ENCODE measurements around the gene LRP2BP. TPM values are rescaled to one million over a fixed set of nuclear protein-coding genes. Genes with fewer than 3 reads are reported as not detected.

The LRP2BP gene
- total and polyA plus RNA-seq, 2 experiments from 2014 or later: 0.28 to 1.7 TPM

GRCh38 chr4:185424905-185425646 is 29.4 kb upstream of the LRP2BP start:
- Histone ChIP-seq H3K4me2 (peak overlapping the region; percentile 99), H3K9me2 (ENCODE audit: insufficient read depth) (no peaks in the 10 kb centered on the region), H3K4me1 (ENCODE audit: insufficient read depth) (peaks cover 5% of the 10 kb centered on the region; the same call in 1 of the 2 replicates), H4K20me1 (replicated peaks; ENCODE audit: insufficient read depth) (no peaks in the 10 kb centered on the region), H3K79me2 (replicated peaks; ENCODE audit: insufficient read depth) (peaks cover 13% of the 10 kb centered on the region), H3F3A (replicated peaks; ENCODE audit: low read depth) (no peaks in the 10 kb centered on the region), H3K27ac (ENCODE audit: low read depth) (no peak overlapping the region), H2AFZ (peak overlapping the region; percentile 93), H3K4me3 (peak overlapping the region; percentile 96), H3K27me3 (ENCODE audit: insufficient read depth) (no peaks in the 10 kb centered on the region), H3K36me3 (ENCODE audit: insufficient read depth) (no peaks in the 10 kb centered on the region)
- TF ChIP-seq ZNF331 (CRISPR knock-in tag; IDR thresholded peaks at IDR 0.05; ENCODE audit: low read depth) (no peak), ZNF462 (CRISPR knock-in tag; IDR thresholded peaks at IDR 0.05) (no peak), EZH2phosphoT487 (IDR thresholded peaks at IDR 0.05; ENCODE audit: unreplicated experiment) (no peak), REST (IDR thresholded peaks at IDR 0.05; ENCODE audit: unreplicated experiment) (no peak), STAT1 (IDR thresholded peaks at IDR 0.05; ENCODE audit: unreplicated experiment) (no peak), EZH2 (IDR thresholded peaks at IDR 0.05; ENCODE audit: low read depth, unreplicated experiment) (no peak), JUNB (IDR thresholded peaks at IDR 0.05; ENCODE audit: unreplicated experiment) (no peak), NANOG (IDR thresholded peaks at IDR 0.05; ENCODE audit: borderline replicate concordance) (no peak)
- DNase-seq (ENCODE audit: low spot score): no peak
- H3K27ac Mint-ChIP-seq: peak overlapping the region; percentile 100
- peak; percentile 24 for ATAC-seq
- H3K27me3 Mint-ChIP-seq (ENCODE audit: insufficient read depth, low read depth, poor library complexity): peaks cover 6% of the 10 kb centered on the region
- H3K36me3 Mint-ChIP-seq (ENCODE audit: low read depth): no peaks in the 10 kb centered on the region; the same call in 2 of the 3 replicates
- H3K9me3 Mint-ChIP-seq: no peaks in the 10 kb centered on the region; the same call in 2 of the 3 replicates
- peak overlapping the region; percentile 89 for H3K4me3 Mint-ChIP-seq
- H3K4me1 Mint-ChIP-seq: peaks cover 7% of the 10 kb centered on the region
